Panc1 (cell line): ENCODE measurements around the gene CYB5D1. TPM values are rescaled to one million over a fixed set of nuclear protein-coding genes. Genes with fewer than 3 reads are reported as not detected.

Experiments used
- ATAC-seq: fragments of 200-7000 bp; cut with Tn5 transposase; 2 replicates; pipeline ENCODE4 v1.9.1; 2020; ENCODE audit warnings: mild to moderate bottlenecking, moderate library complexity
- BruUV-seq: library from RNA; stranded (reverse); fragments of 400-500 nt; replicated peaks from 2 replicates; lab custom pipeline; 2021; lab: Mats Ljungman, UMichigan
- CTCF ChIA-PET: fragments of 300-600 bp; sonication (Branson Sonifier 250); formaldehyde crosslinking; loops from one replicate; lab custom pipeline; 2022; ENCODE audit warnings: antibody characterized with exemption; lab: Charles Lee
- POLR2A ChIA-PET: fragments of 300-600 bp; sonication (Branson Sonifier 250); formaldehyde crosslinking; loops from one replicate; lab custom pipeline; 2022; ENCODE audit warnings: antibody characterized with exemption; lab: Charles Lee
- DNase-seq: peaks from one replicate; pipeline ENCODE4 v3.0.0-alpha.2; 2010; ENCODE audit warnings: low read depth, low spot score
- H3K27ac ChIP-seq: 2 replicates; pipeline ENCODE4 v1.5.1; 2011; ENCODE audit warnings: mild to moderate bottlenecking, low read length, inconsistent platforms
- H3K27me3 ChIP-seq: fragments of 200-500 bp; sonication (Bioruptor generic); 2 replicates; pipeline ENCODE4 v1.6.0; 2014; ENCODE audit warnings: low read length, inconsistent platforms; ENCODE audit not compliant: control insufficient read depth, insufficient read depth
- H3K36me3 ChIP-seq: fragments of 200-500 bp; sonication (Bioruptor generic); 2 replicates; pipeline ENCODE4 v1.5.1; 2014; ENCODE audit warnings: inconsistent platforms, mild to moderate bottlenecking, low read length, moderate library complexity; ENCODE audit not compliant: control insufficient read depth, insufficient read depth
- H3K4me1 ChIP-seq: 2 replicates; pipeline ENCODE4 v1.5.1; 2011; ENCODE audit warnings: inconsistent platforms, mild to moderate bottlenecking, low read length, moderate library complexity; ENCODE audit not compliant: control insufficient read depth, insufficient read depth
- H3K4me3 ChIP-seq, 2 experiments: 2 replicates each; pipeline ENCODE4 v1.5.1; 2011 to 2012; ENCODE audit warnings: low read depth in 2 of 2, low read length in 2 of 2, mild to moderate bottlenecking in 2 of 2, inconsistent platforms in 1 of 2, moderate library complexity in 1 of 2
- H3K9me3 ChIP-seq: fragments of 200-500 bp; sonication (Bioruptor generic); 2 replicates; pipeline ENCODE4 v1.5.1; 2014; ENCODE audit warnings: low read depth, mild to moderate bottlenecking, inconsistent platforms, low read length, moderate library complexity; ENCODE audit not compliant: control insufficient read depth, insufficient read depth
- POLR2AphosphoS5 ChIP-seq: IDR thresholded peaks from 2 replicates; pipeline ENCODE4 v1.6.1; 2012; ENCODE audit warnings: mild to moderate bottlenecking, low read depth, low read length, moderate library complexity
- SIN3A ChIP-seq: IDR thresholded peaks from 2 replicates; pipeline ENCODE4 v1.6.1; 2012; ENCODE audit warnings: low read depth, mild to moderate bottlenecking, low read length, moderate library complexity, borderline replicate concordance; ENCODE audit not compliant: insufficient read depth
- TCF7L2 ChIP-seq: IDR thresholded peaks from 2 replicates; pipeline ENCODE4 v1.6.1; 2011; ENCODE audit warnings: mild to moderate bottlenecking, low read depth, low read length, inconsistent platforms
- in situ Hi-C: cut with HindIII; loops from 2 replicates; pipeline ENCODE4 v1.10.0; 2016; ENCODE audit warnings: low sequenced_read_pairs, low pct_unique_long_range_greater_than_20kb
- intact Hi-C: fragments of 100-400 bp; cut with micrococcal nuclease; formaldehyde crosslinking; loops from one replicate; pipeline ENCODE4 v1.10.0; 2022; ENCODE audit not compliant: unreplicated experiment
- total RNA-seq: library from RNA; stranded (reverse); gene quantifications from one replicate; pipeline ENCODE4 v1.2.1, GENCODE V29; 2021; ENCODE audit not compliant: unreplicated experiment
- TF ChIP-seq, protein P1 (sequence below): fragments of 450-650 bp; IDR thresholded peaks from 2 replicates; pipeline ENCODE4 v1.5.1; 2017; ENCODE audit warnings: mild to moderate bottlenecking
- TF ChIP-seq, protein P2 (sequence below), 2 experiments: IDR thresholded peaks; 2 replicates each; pipeline ENCODE4 v1.6.1; 2011 to 2012; ENCODE audit warnings: low read depth in 2 of 2, control low read depth in 1 of 2, low read length in 1 of 2, mild to moderate bottlenecking in 1 of 2, moderate library complexity in 1 of 2; ENCODE audit not compliant: insufficient read depth in 1 of 2

Gene CYB5D1
- total RNA-seq, 1 experiment from 2014 or later, result 8.6 TPM

DNA sequence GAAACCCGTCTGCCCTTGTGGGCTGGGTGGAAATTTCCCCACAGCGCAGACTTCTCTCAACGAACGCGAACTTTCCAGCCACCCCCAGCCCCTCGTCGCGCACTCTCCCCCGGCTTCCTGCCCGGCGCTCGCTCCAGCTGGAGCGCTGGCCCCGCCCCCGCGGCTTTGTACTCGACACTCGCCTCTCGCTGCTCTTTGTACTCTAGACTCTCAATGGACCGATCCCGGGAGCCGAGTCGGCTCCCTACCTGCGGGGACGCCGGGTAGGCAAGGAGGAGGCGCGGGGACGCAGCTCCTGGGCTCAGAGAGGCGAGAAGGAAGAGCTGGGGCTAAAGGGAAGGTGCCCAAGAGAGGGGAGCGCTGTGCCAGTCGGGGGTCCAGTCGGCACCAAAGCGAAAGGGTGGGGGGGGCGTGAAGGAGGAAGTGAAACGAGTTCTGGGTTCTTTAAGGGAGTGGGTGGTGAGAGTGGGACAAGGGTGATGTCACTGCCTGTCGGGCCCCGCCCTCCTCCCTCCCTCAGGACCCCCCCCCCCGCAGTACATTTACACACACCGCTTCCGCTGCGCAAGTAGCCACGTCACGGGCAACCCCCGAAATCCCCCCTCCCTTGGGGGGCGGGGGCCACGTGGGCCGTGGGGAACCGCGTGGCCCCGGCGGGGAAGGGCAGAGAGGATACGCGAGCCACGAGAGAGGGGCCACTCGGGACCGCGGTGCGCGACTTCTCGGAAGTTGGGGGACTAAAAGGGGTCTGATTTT, 14.1 kb upstream of the CYB5D1 start:
- ChIA-PET CTCF (interaction anchor here (0.7 kb wide), 1 partner anchor 156 kb away, joined by 3 read pairs; the partner anchor contains the start of gene TP53), POLR2A (interaction anchor here (0.6 to 1.9 kb wide), 2 partner anchors 9 to 275 kb away, joined by 4 to 7 read pairs; no protein-coding TSS in a partner anchor)
- Histone ChIP-seq H3K27me3 (no peaks in the 10 kb centered on the region), H3K36me3 (no peaks in the 10 kb centered on the region; the same call in 1 of the 2 replicates), H3K4me3 (peak overlapping the region; percentile 72 to 84), H3K9me3 (no peaks in the 10 kb centered on the region), H3K27ac (peak overlapping the region; percentile 85), H3K4me1 (peaks cover 25% of the 10 kb centered on the region)
- DNase-seq (no peak), ATAC-seq (peak; percentile 64)
- intact Hi-C loops, result no loop called here
- in situ Hi-C loops, result no loop called here
- no TSS peak for BruUV-seq
- TF ChIP-seq, protein P1, sequence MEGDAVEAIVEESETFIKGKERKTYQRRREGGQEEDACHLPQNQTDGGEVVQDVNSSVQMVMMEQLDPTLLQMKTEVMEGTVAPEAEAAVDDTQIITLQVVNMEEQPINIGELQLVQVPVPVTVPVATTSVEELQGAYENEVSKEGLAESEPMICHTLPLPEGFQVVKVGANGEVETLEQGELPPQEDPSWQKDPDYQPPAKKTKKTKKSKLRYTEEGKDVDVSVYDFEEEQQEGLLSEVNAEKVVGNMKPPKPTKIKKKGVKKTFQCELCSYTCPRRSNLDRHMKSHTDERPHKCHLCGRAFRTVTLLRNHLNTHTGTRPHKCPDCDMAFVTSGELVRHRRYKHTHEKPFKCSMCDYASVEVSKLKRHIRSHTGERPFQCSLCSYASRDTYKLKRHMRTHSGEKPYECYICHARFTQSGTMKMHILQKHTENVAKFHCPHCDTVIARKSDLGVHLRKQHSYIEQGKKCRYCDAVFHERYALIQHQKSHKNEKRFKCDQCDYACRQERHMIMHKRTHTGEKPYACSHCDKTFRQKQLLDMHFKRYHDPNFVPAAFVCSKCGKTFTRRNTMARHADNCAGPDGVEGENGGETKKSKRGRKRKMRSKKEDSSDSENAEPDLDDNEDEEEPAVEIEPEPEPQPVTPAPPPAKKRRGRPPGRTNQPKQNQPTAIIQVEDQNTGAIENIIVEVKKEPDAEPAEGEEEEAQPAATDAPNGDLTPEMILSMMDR, result no peak
- TF ChIP-seq POLR2AphosphoS5, result no peak; the same call in 1 of the 2 replicates
- TF ChIP-seq, protein P2, sequence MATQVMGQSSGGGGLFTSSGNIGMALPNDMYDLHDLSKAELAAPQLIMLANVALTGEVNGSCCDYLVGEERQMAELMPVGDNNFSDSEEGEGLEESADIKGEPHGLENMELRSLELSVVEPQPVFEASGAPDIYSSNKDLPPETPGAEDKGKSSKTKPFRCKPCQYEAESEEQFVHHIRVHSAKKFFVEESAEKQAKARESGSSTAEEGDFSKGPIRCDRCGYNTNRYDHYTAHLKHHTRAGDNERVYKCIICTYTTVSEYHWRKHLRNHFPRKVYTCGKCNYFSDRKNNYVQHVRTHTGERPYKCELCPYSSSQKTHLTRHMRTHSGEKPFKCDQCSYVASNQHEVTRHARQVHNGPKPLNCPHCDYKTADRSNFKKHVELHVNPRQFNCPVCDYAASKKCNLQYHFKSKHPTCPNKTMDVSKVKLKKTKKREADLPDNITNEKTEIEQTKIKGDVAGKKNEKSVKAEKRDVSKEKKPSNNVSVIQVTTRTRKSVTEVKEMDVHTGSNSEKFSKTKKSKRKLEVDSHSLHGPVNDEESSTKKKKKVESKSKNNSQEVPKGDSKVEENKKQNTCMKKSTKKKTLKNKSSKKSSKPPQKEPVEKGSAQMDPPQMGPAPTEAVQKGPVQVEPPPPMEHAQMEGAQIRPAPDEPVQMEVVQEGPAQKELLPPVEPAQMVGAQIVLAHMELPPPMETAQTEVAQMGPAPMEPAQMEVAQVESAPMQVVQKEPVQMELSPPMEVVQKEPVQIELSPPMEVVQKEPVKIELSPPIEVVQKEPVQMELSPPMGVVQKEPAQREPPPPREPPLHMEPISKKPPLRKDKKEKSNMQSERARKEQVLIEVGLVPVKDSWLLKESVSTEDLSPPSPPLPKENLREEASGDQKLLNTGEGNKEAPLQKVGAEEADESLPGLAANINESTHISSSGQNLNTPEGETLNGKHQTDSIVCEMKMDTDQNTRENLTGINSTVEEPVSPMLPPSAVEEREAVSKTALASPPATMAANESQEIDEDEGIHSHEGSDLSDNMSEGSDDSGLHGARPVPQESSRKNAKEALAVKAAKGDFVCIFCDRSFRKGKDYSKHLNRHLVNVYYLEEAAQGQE (IDR thresholded peaks at IDR 0.05; ENCODE audit: insufficient read depth in 1 of 2, low read depth in 2 of 2, low read length in 1 of 2), result no peak
- TF ChIP-seq SIN3A, result peak; percentile 25; the same call in 1 of the 2 replicates
- peak; percentile 24; the same call in 1 of the 2 replicates for TF ChIP-seq TCF7L2

DNA sequence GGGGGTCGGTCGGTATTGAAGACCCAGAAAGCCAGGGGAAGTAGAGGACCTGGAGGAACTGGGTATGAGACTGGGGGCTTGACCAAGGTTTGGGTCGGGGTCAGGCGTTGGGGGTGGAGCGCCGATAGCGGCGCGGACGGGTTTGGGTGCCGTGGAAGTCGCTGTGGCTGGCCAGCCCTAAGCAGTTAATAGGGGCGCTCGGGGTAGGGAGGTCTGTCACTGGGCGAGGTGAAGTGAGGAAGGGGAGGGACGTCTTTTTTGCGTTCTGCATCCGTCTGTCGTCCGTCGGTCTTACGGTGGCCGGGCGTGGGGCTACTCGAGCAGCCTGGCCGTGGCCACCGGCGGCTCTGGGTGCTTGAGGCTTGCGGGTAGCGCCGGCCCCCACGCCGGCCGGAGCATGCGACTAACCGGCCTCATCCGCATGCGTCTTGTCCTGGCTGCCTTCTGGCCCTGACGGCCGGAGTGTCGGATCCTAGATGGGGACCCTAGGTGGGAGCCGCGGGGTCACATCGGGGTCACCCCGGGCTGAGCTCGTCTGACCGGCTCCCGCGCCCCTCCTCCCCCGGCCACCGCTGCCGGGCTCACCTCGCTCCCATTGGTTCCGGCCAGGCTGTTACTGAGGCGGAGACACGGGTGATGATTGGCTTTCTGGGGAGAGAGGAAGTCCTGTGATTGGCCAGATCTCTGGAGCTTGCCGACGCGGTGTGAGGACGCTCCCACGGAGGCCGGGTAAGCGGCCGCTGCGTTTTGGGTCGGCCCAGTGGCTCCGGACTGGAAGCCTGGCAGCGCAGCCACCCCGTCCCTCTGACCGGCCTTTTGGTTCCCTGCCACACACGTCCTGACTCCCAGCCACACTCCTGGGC, 13.3 kb upstream of the CYB5D1 start:
- no peaks in the 10 kb centered on the region for H3K9me3 ChIP-seq
- in situ Hi-C loops, result no loop called here
- TSS peak; percentile 74 for BruUV-seq
- no peaks in the 10 kb centered on the region for H3K27me3 ChIP-seq
- peak overlapping the region; percentile 80 for H3K27ac ChIP-seq
- DNase-seq, result peak; percentile 79
- peaks cover 17% of the 10 kb centered on the region for H3K4me1 ChIP-seq
- TF ChIP-seq, protein P2 (IDR thresholded peaks at IDR 0.05; ENCODE audit: insufficient read depth in 1 of 2, low read depth in 2 of 2, low read length in 1 of 2), result no peak
- TF ChIP-seq TCF7L2 (no peak), POLR2AphosphoS5 (peak; percentile 26), SIN3A (no peak)
- ATAC-seq, result peak; percentile 83
- H3K4me3 ChIP-seq, result peak overlapping the region; percentile 72 to 84
- intact Hi-C loops, result no loop called here
- POLR2A ChIA-PET, result interaction anchor here (0.6 to 1.9 kb wide), 3 partner anchors 9 to 388 kb away, joined by 3 to 7 read pairs (median 4); no protein-coding TSS in a partner anchor
- CTCF ChIA-PET, result interaction anchor here (0.7 kb wide), 1 partner anchor 145 kb away, joined by 3 read pairs; no protein-coding TSS in a partner anchor
- no peaks in the 10 kb centered on the region; the same call in 1 of the 2 replicates for H3K36me3 ChIP-seq
